Osteocyte (in vitro differentiated cells): ENCODE results near the gene TRMT112. TPM values are rescaled to one million over a fixed set of nuclear protein-coding genes. Genes with fewer than 3 reads are reported as not detected.

Experiments
- DNase-seq: peaks from one replicate; pipeline ENCODE4 v3.0.0; 2021; ENCODE audit warnings: mixed read lengths; ENCODE audit not compliant: unreplicated experiment; ENCODE audit errors: extremely low spot score
- H3K27ac Mint-ChIP-seq: one replicate; pipeline ENCODE4 v1.8.0; 2021; ENCODE audit warnings: mild to moderate bottlenecking, mixed read lengths; ENCODE audit not compliant: unreplicated experiment
- H3K27me3 Mint-ChIP-seq: one replicate; pipeline ENCODE4 v1.8.0; 2021; ENCODE audit warnings: mixed read lengths; ENCODE audit not compliant: unreplicated experiment
- H3K36me3 Mint-ChIP-seq: one replicate; pipeline ENCODE4 v1.8.0; 2021; ENCODE audit warnings: mixed read lengths; ENCODE audit not compliant: unreplicated experiment
- H3K4me1 Mint-ChIP-seq: one replicate; pipeline ENCODE4 v1.8.0; 2021; ENCODE audit warnings: mixed read lengths; ENCODE audit not compliant: unreplicated experiment
- H3K4me3 Mint-ChIP-seq: one replicate; pipeline ENCODE4 v1.8.0; 2021; ENCODE audit warnings: mild to moderate bottlenecking, moderate library complexity, mixed read lengths; ENCODE audit not compliant: unreplicated experiment
- H3K9me3 Mint-ChIP-seq: one replicate; pipeline ENCODE4 v1.8.0; 2021; ENCODE audit warnings: mixed read lengths; ENCODE audit not compliant: unreplicated experiment
- CTCF ChIP-seq: fragments of 200-600 bp; sonication (generic); IDR thresholded peaks from 2 replicates; pipeline ENCODE4 v1.5.0; 2021; ENCODE audit warnings: antibody characterized with exemption, mild to moderate bottlenecking, moderate library complexity
- total RNA-seq: library from RNA; stranded (reverse); gene quantifications from 2 replicates; pipeline ENCODE4 v1.2.1, GENCODE V29; 2021

TRMT112 gene
- total RNA-seq, 1 donor from 2014 or later = 159 TPM

- Mint-ChIP-seq H3K9me3 (no peaks in the 10 kb centered on the region), H3K36me3 (no peaks in the 10 kb centered on the region), H3K27ac (peak overlapping the region; percentile 96), H3K4me1 (peaks cover 28% of the 10 kb centered on the region), H3K4me3 (peak overlapping the region; percentile 86), H3K27me3 (peaks cover 6% of the 10 kb centered on the region)
- DNase-seq = peak; percentile 96
- TF ChIP-seq CTCF = peak; percentile 93
Observed at GRCh38 chr11:64304316-64305072, 12.9 kb downstream of the TRMT112 start.

GRCh38 chr11:64304032-64304315 is 13.4 kb downstream of the TRMT112 start:
- no peaks in the 10 kb centered on the region for H3K36me3 Mint-ChIP-seq
- peaks cover 29% of the 10 kb centered on the region for H3K4me1 Mint-ChIP-seq
- no peak for TF ChIP-seq CTCF
- peak overlapping the region; percentile 86 for H3K4me3 Mint-ChIP-seq
- H3K27ac Mint-ChIP-seq = peak overlapping the region; percentile 96
- DNase-seq = no peak
- peaks cover 6% of the 10 kb centered on the region for H3K27me3 Mint-ChIP-seq
- H3K9me3 Mint-ChIP-seq = no peaks in the 10 kb centered on the region

GRCh38 chr11:64303109-64304031 is 14.0 kb downstream of the TRMT112 start:
- no peak for DNase-seq
- no peak for TF ChIP-seq CTCF
- Mint-ChIP-seq H3K4me3 (no peak overlapping the region), H3K27me3 (peaks cover 10% of the 10 kb centered on the region), H3K27ac (no peak overlapping the region), H3K4me1 (peaks cover 31% of the 10 kb centered on the region), H3K9me3 (no peaks in the 10 kb centered on the region), H3K36me3 (no peaks in the 10 kb centered on the region)

GRCh38 chr11:64299847-64300648 is 17.3 kb downstream of the TRMT112 start, which contains the start of gene CATSPERZ:
TSS of gene CATSPERZ (plus strand) at chr11:64300358. CDS start at chr11:64300411, 53 bp downstream.
- DNase-seq = no peak
- Mint-ChIP-seq H3K27ac (no peak within 1 kb of the TSS), H3K4me3 (peak within 1 kb of the TSS; percentile 67), H3K9me3 (no peaks in the 10 kb centered on the region), H3K4me1 (peaks cover 29% of the 10 kb centered on the region), H3K36me3 (no peaks in the 10 kb centered on the region), H3K27me3 (peaks cover 32% of the 10 kb centered on the region)
- no peak for TF ChIP-seq CTCF
